ENCODE measurements around the gene MUC4.
"Not testable (repeated sequence)": the region's sequence is repeated elsewhere in the genome, so short reads cannot be mapped to it uniquely, and the experiment has no call there.

MUC4 gene

GRCh38 chr3:195735036-195735695 is 76.6 kb downstream of the MUC4 start:
- no peak for DNase-seq

DNA sequence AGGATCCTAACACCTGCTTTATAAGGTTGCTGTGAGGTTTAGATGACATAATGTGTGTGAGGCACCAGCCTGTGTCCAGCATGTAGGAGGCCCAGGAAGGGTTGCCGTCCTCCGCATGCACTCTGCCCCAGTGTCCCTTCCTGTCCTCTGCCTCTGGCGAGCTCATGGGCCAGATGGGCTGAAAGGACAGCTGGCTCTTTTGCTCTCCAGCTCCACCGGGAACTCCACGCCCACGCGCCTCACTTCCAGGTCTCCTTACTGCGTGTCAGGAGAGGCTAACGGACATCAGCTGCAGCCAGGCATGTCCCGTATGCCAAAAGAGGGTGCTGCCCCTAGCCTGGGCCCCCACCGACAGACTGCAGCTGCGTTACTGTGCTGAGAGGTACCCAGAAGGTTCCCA is 78.8 kb downstream of the MUC4 start:
- no peak for DNase-seq

GRCh38 chr3:195731356-195731905 is 80.3 kb downstream of the MUC4 start:
- DNase-seq: no peak

GRCh38 chr3:195729476-195730251 is 82.1 kb downstream of the MUC4 start:
- DNase-seq: no peak

DNA sequence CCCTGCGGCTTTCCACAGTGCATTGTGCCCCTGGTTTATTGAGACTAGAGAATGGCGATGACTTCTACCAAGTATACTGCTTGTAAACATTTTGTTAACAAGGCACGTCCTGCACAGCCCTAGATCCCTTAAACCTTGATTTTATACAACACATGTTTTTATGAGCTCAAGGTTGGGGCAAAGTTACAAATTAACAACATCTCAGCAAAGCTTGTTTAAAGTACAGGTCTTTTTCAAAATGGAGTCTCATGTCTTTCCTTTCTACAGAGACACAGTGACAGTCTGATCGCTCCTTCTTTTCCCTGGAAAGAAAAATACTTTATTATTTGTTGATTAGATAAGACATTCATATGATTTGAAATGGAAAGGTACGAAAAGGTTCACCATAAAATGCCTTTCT is 82.9 kb downstream of the MUC4 start:
- not testable (repeated sequence) for DNase-seq

DNA sequence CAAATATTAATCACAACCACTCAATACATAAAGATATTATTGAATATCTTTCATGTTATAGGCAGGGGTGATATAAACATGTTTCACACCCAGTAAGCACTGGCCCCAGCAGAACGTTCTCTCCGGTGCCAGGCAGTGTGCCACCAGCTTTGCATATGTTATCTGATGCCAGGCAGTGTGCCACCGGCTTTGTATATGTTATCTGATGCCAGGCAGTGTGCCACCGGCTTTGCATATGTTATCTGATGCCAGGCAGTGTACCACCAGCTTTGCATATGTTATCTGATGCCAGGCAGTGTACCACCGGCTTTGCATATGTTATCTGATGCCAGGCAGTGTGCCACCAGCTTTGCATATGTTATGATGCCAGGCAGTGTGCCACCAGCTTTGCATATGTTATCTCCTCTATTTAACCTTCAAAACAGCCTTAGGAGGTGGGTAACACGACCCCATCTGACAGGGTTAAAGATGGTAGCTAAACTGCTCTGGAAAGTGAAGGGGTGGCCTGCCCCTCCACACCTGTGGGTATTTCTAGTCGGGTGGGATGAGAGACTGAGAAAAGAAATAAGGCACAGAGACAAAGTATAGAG is 84.0 kb downstream of the MUC4 start:
- DNase-seq: no peak

- not testable (repeated sequence) for DNase-seq
Observed at GRCh38 chr3:195725916-195726740, 85.6 kb downstream of the MUC4 start.

DNA sequence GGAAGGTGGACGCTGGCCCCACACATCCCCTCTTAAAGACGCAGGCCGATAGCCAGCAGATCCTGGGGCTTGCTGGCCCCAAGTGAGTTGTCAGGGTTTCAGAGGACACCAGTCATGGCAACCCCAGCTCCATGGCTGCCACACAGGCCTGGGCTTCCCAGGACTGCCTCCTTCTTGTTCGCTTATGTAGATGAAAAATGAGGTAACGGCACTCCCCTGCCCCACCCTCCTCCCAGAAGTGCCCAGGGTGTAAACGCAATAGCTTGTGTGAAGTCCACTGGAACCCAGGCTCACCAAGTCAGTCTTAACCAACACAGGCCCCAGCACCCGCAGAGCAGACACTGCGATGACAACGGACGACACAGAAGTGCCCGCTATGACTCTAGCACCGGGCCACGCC is 87.4 kb downstream of the MUC4 start:
- DNase-seq: not testable (repeated sequence)

GRCh38 chr3:195722996-195723345 is 88.8 kb downstream of the MUC4 start:
- DNase-seq: not testable (repeated sequence)

GRCh38 chr3:195722139-195722995 is 89.4 kb downstream of the MUC4 start:
- DNase-seq: not testable (repeated sequence)

- not testable (repeated sequence) for DNase-seq
Observed at GRCh38 chr3:195720831-195721506, 90.8 kb downstream of the MUC4 start, which contains the start of gene MUC20. TSS of gene MUC20 (plus strand) at chr3:195720978. CDS start at chr3:195721008, 30 bp downstream.

DNA sequence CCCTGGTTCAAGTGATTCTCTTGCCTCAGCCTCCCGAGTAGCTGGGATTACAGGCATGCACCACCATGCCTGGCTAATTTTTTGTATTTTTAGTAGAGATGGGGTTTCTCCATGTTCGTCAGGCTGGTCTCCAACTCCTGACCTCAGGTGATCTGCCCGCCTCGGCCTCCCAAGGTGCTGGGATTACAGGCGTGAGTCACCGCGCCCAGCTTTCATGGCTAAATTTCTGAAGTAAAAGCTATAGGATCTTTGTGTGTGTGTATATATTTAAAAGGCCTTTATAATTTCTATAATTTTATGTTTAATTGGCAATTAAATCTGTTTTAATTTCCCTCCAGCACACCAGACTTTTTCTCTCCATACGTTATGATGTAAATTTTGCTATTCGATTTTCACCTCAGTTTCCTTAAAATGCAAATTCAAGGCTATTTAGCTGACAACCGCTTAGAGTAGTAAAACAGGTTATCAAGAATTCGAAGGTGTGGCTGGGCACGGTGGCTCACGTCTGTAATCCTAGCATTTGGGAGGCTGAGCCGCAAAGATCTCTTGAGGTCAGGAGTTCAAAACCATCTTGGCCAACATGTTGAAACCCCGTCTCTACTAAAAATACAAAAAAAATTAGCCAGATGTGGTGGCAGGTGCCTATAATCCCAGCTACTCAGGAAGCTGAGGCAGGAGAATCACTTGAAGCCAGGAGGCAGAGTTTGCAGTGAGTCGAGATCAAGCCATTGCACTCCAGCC is 92.0 kb downstream of the MUC4 start:
- not testable (repeated sequence) for DNase-seq

DNA sequence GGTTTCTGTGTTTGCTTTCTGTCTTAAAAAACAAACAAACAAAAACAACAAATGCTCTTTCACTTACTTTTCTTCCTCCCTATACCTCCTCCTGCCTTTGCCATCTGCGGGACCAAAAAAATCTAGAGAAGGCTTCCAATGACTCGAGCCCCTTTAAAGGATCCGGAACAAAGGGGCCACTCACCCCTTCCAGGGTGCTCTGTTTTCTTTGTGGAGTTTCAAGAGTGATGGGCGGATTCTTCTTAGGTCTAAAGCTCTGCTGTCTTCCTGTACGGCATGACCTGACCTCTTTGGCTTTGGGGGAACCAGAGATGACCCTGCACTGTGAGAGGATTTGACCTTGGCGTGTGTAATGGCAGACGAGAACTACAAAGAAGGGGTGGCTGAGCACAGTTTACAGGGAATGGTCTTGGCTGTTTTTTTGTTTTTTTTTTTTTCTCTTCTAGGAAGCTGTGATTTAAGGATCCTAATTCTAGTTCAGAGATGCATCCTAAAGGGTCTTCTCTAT is 93.2 kb downstream of the MUC4 start:
- DNase-seq: no peak

GRCh38 chr3:195717852-195718476 is 93.8 kb downstream of the MUC4 start:
- no peak for DNase-seq

GRCh38 chr3:195717416-195717815 is 94.3 kb downstream of the MUC4 start:
- no peak for DNase-seq

DNA sequence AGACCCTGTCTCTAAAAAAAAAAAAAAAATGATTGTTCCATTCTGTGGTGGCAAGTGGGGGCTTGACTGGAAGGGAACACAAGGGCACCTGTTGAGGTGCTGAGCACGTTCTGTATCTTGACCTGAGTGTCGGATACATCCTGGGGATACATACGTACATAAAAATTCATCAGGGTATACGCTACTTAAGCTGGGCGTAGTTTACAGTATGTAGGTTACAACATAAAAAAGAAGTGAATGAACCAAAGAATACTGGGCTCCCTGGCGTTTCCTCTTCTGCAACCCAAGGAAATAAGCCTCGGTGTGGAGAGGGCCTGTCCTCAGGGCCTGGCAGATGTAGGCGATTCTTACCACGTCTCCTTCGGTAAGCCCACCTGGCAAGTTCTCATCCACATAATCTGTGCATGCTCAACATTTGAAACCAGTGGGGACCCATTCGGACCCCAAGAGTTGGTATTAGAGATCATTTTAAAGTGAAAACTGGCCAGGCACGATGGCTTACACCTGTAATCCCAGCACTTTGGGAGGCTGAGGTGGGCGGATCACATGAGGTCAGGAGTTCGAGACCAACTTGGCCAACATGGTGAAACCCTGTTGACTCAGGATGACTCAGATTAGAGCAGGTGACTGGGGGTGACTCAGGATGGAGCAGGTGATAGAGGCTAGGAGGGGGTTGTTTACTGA is 96.0 kb downstream of the MUC4 start:
- DNase-seq: no peak

DNA sequence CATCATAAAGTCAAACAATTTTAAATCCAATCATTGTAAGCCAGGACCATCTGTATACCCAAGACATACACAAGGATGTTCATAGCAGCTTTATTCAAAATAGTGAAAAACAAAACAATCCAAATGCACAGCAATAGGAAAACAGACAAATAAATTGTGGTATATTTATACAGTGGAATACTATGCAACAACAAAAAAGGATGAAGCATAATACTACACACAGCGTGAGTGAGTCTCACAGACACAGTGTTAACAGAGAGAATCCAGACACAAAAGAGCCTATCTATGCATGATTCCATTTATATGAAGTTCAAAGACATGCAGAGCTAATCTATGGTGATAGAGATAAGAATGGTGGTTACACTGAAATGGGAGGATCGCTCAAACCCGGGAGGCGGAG is 96.6 kb downstream of the MUC4 start:
- DNase-seq: no peak

- no peak for DNase-seq
Observed at GRCh38 chr3:195714380-195715011, 97.2 kb downstream of the MUC4 start.

Measured in fibroblast of skin of scalp (primary cell).